Stimulated activated CD4-positive, alpha-beta T cell treated with anti-CD3 and anti-CD28 coated beads, TNF-alpha, amount 100 ng/mL, for 24 hours (primary cell): ENCODE measurements around the gene TMEM243.
"Not testable (repeated sequence)": the region's sequence is repeated elsewhere in the genome, so short reads cannot be mapped to it uniquely, and the experiment has no call there.

Source experiments
- DNase-seq, 3 experiments: peaks; one replicate each; pipeline ENCODE4 v3.0.0-alpha.2; 2020; ENCODE audit warnings: low read depth in 3 of 3

The TMEM243 gene

DNA sequence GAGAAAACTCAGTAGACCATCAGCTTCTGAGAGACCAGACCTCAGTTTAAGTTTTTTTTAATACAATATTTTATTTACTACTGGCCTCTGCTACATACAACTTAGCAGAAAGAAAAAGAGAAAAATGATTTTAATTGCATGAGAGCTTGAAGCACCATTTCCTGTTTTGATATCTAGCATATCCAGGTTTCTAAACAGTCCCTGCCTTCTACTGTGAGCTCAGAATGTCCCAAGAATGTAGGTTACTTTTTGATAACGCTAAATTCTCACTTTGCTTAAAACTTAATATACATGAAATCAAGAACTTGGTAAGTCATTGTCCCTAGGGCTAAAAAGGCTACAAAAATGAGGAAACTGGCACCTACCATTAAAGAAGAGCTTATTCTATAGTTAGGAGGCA is 7.0 kb downstream of the TMEM243 start:
- no peak for DNase-seq

DNA sequence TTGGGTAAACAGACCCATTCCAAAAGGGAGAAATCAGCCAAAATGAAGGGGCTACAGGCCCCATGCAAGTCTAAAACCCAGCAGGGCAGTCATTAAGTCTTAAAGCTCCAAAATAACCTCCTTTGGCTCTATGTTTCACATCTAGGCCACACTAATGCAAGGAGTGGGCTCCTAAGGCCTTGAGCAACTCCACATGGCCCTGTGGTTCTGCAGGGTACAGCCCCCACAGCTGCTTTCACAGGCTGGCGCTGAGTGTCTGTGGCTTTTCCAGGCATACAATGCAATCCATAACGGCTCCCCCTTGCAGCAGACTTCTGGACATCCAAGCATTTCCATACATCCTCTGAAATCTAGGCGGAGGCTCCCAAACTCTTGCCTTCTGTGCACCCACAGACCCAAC is 9.0 kb downstream of the TMEM243 start:
- no peak for DNase-seq

DNA sequence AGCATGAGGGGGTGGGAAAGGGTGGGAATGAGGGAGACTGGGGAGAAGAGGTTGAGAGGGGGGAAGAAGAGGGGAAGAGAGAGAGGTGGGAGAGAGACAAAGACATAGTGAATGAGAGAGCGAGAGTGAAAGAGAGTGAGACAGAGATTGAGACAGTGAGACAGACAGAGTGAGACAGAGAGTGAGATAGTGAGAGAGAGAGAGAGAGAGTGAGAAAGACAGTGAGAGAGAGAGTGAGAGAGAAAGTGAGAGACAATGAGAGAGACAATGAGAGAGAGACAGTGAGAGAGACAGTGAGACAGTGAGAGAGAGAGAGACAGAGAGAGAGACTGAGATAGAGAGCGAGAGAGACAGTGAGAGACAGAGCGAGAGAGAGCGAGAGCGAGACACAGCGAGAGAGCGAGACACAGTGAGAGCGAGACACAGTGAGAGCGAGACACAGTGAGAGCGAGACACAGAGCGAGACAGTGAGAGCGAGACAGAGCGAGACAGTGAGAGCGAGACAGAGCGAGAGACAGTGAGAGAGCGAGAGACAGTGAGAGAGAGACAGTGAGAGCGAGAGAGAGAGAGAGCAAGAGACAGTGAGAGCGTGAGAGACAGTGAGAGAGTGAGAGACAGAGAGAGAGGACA is 10.1 kb downstream of the TMEM243 start:
- no peak for DNase-seq

- no peak for DNase-seq
Measured at GRCh38 chr7:87206361-87206760, 13.2 kb downstream of the TMEM243 start.

DNA sequence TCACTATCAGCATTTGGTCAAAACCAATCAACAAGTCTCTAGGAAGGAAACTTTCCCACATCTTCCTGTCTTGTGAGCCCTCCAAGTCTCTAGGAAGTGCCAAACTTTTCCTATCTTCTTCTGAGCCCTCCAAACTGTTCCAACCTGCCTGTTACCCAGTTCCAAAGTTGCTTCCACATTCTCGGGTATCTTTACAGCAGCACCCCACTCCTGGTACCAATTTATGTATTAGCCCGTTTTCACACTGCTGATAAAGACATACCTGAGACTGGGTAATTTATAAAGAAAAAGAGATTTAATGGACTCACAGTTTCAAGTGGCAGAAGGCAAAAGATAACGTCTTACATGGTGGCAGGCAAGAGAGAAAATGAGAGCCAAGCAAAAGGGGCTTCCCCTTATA is 13.8 kb downstream of the TMEM243 start:
- DNase-seq = not testable (repeated sequence)

DNA sequence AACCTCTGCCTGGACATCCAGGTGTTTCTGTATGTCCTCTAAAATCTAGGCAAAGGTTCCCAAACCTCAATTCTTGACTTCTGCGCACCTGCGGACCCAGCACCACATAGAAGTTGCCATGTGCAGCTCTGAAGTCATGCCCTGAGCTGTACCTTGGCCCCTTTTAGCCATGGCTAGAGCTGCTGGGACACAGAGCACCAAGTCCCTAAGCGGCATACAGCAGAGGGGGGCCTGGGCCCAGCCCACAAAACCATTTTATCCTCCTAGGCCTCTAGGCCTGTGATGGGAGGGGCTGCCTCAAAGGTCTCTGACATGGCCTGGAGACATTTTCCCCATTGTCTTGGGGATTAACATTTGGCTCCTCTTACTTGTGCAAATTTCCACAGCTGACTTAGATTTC is 14.6 kb downstream of the TMEM243 start:
- no peak for DNase-seq

DNA sequence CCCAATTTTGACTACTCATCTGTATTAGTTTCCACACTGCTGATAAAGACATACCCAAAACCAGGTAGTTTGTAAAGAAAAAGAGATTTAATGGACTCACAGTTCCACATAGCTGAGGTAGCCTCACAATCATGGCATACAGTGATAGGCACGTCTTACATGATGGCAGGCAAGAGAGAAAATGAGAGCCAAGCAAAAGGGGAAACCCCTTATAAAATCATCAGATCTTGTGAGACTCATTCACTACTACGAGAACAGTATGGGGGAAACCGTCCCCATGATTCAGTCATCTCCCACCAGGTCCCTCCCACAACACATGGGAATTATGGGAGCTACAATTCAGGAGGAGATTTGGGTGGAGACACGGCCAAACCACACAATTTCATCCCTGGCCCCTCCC is 15.6 kb downstream of the TMEM243 start:
- DNase-seq = not testable (repeated sequence)

- no peak for DNase-seq
Measured at GRCh38 chr7:87202705-87203104, 16.8 kb downstream of the TMEM243 start.

DNA sequence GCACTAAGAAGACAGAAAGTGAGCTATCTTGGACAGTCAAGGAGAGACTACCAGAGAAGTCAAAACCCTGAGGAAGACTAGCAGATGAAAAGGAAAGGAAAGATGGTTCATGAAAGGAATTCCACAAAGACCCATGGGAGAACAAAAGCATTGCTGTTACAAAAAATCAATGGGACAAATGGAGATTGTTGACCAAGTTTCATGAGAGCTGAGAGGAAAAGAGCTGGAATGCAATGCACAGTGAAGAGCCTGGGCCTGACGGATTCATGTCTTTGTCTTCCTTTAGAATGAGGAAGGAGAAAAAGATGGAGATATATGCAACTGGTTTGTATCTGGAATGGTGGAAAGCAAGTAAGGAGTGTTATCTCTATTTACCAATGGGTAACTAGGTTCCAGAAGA is 17.3 kb downstream of the TMEM243 start:
- no peak for DNase-seq

DNA sequence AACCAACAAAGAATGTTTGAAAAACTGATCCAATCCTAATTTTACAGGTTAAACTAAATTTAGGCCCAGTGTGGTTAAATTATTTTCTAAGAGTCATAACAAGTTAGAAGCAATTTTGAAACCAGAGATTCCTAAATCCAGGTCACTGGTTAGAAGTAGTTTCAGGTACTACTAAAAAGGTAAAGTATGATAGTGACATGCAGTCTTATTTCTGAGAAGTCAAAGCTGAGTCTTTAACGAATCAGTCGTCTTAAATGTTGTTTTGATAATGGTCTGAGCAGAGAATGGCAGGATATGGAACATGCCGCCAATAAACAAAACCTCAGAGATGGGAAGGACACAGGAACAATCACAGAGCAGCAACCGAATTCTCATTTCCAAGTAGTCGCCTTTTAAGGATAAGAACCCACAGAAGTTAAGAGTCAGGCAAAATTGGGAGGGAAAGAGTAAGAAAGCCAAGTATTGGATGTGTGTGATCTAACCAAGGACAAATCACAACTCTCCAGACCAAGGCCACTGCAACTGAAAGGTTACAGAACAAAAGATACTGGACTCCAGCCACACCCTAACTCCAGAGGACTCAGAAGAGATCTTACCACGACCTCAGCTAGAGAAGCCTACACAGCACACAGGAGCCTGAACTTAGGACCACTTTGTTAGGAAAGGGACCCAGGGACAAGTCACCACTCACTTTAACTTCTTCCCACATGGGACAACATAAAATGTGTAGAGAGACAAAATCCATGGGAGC is 19.7 kb downstream of the TMEM243 start:
- DNase-seq = no peak

GRCh38 chr7:87199241-87199640 is 20.3 kb downstream of the TMEM243 start:
- DNase-seq = no peak

DNA sequence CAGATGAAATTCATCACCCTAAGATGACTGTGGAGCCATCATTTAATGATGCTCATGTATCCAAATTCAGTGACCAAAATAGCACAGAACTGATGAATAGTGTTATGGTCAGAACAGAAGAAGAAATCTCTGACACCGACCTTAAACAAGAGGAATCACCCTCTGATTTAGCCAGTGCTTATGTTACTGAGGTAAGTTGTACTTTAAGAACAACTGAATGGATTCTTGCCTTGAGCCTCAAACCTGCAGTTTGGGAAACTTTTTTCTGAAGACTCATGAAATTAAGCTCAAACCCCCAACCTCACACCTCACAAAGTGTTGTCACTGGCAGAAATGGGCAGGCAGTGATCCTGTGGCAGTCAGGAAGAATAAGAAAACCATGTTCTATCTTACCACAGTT is 25.6 kb downstream of the TMEM243 start:
- no peak for DNase-seq

DNA sequence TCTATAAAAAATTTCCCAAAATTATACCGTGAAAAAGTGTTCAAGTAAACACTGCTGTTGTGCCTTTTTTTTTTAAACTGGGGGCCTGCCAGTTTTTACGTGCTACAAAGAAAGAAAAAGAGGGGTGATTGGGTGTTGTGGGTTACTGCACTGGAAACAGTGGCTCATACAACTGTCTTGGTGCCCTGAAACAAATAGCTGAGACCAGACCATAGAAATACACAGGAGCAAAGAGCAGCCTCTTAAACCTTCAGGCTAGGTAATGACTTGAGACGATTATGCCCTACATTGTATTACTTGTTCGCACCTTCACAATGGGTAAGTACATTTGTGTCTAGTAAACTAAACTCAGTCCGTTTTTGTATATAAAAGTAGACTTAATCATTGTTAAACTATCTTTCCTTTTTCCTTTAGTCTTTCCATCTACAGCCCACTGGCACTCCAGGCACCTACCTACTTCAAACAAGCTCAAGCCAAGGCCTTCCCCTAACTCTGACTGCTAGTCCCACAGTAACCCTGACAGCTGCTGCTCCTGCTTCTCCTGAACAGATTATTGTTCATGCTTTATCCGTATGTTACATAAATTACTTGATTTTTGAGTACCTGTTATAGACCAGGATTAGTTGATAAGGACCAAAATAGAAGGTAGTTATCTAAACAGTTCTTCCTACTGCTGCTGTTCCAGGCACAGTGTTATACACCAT is 26.6 kb downstream of the TMEM243 start:
- no peak for DNase-seq

DNA sequence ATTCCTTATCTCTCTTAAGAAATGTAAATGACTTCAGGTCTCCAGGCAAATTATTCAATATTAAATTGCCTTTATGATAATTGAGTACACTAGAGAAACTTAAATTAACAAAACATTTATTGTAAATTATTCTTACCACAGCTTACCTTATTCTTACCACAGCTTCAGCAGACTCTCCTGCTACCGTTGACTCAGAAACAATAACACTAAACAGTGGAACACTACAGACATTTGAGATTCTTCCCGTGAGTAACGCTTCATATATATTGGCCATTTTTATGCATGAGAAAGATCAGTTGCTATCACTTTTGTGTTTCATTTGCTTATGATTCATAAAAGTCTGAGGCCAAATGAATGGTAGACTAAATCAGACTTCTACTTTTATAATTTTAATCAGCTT is 28.7 kb downstream of the TMEM243 start:
- no peak for DNase-seq

DNA sequence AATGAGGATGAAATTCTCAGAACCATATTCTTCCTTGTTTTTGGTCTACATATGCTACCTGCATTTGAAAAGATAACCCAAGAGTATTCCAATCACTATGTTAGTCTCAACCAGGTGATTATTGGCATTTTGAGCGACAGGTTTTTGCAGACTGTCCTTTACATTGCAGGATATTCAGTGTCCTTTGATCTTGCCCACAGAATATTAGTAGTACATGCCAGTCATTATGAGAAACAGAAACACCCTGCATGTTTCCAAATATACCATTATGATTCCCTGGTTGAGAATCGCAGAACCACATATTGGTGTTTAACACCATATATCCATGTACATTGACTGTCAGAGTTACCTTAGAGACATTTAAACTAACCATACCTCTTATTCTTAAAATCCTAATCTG is 30.6 kb downstream of the TMEM243 start:
- DNase-seq = no peak

- no peak for DNase-seq
Measured at GRCh38 chr7:87187120-87187519, 32.4 kb downstream of the TMEM243 start.

DNA sequence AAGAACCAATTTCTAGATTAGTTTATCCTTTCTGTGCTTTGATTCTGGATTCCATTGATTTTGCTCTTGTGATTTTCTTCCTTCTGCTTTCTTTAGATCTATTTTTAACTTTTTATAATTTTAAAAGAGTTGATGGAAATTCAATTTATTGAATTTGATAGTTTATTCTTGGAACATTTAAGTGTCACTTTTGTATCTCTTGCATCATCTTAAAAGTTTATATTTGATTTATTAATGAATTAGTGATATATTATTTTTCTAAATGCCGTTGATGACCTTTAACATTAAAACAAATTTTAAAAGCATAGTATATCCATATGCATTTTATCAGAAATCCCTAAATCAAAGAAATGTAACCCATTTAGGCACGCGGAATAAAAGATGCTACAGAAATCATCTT is 40.4 kb downstream of the TMEM243 start:
- DNase-seq = no peak

DNA sequence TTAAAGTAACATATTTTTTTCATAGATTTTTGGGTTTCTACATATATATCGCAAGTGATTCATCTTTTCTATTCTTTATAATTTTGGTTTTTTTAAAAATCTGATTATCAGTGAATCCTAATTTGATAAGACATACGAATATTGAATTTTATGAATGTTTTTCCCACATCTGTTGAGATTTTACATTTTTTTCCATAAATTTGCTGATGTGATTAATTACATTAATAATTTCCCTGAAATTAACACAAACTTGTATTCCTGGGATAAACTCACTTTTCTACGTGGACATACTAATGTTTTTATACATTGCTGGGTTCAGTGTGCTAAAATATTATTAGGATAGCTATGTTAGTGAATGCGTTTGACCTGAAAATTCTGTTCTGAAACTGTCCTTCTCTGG is 41.2 kb downstream of the TMEM243 start:
- DNase-seq = no peak

GRCh38 chr7:87173471-87173870 is 46.1 kb downstream of the TMEM243 start:
- no peak for DNase-seq

GRCh38 chr7:87171282-87171934 is 48.1 kb downstream of the TMEM243 start:
- DNase-seq = no peak

DNA sequence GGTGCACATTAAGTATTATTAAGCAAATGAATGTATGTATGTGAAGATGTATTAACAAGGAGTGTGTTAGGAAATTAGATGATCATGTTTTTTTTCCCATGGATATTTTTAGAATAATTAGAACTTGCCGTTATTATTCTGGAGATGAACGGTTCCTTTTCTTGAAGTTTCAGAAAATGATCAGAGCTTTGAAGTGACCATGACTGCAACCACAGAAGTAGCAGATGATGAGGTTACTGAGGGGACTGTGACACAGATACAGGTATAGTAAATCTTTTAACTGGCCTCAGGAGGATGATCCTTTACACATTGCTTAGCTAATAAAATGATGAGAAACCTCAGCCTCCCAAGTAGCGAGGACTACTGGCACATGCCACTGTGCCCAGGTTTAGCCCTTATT is 48.7 kb downstream of the TMEM243 start:
- DNase-seq = no peak

- no peak for DNase-seq
Measured at GRCh38 chr7:87164433-87164832, 55.1 kb downstream of the TMEM243 start.

DNA sequence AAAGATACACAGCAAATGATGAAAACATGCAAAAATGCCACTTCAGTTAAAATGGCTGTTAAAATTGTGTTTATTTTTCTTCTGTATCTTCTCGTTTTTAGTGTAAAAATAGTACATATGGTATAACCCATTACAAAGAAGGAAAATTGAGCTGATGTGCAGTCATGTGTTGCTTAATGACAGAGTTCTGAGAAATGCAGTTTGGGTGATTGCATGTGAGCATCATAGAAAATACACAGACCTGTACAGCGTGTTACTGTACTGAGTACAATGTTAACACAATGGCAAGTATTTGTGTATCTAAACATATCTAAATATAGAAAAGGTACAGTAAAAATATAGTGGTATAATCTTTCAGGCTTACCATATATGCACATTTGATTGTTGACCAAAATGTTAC is 60.0 kb downstream of the TMEM243 start:
- DNase-seq = no peak
